Ectodermal cell (in vitro differentiated cells): ENCODE data around the gene AGPAT3.
A peak's percentile ranks its signal among the peaks of the same experiment; 100 is the strongest.

Source experiments
- H3K27ac ChIP-seq: 2 replicates; pipeline ENCODE4 v1.7.0; 2013; ENCODE audit warnings: mild to moderate bottlenecking, low read depth, low read length; ENCODE audit not compliant: insufficient read depth, poor library complexity, severe bottlenecking
- H3K27me3 ChIP-seq: 2 replicates; pipeline ENCODE4 v1.7.0; 2013; ENCODE audit warnings: mild to moderate bottlenecking, low read length; ENCODE audit not compliant: insufficient read depth, control insufficient read depth, poor library complexity, severe bottlenecking
- H3K36me3 ChIP-seq: one replicate; pipeline ENCODE4 v1.7.0; 2013; ENCODE audit warnings: low read length; ENCODE audit not compliant: control insufficient read depth, insufficient read depth
- H3K4me1 ChIP-seq: one replicate; pipeline ENCODE4 v1.7.0; 2013; ENCODE audit warnings: low read length; ENCODE audit not compliant: control insufficient read depth, insufficient read depth
- H3K4me3 ChIP-seq: 2 replicates; pipeline ENCODE4 v1.7.0; 2013; ENCODE audit warnings: low read depth, low read length, control low read depth; ENCODE audit not compliant: insufficient read depth
- H3K9me3 ChIP-seq: 2 replicates; pipeline ENCODE4 v1.7.0; 2013; ENCODE audit warnings: mild to moderate bottlenecking, low read length, moderate library complexity; ENCODE audit not compliant: control insufficient read depth
- WGBS, 2 experiments: methylation state at CpG; one replicate each; pipeline ENCODE4 v1.1.7; 2013; ENCODE audit warnings: missing lambda C conversion rate in 2 of 2; 5-methylcytosine and 5-hydroxymethylcytosine counted together

Gene AGPAT3

GRCh38 chr21:44018813-44019567 lies 154.0 kb downstream of the AGPAT3 start:
- Histone ChIP-seq H3K36me3 (no peaks in the 10 kb centered on the region), H3K4me3 (no peak overlapping the region), H3K9me3 (no peaks in the 10 kb centered on the region), H3K27me3 (no peaks in the 10 kb centered on the region), H3K27ac (no peak overlapping the region), H3K4me1 (peaks cover under 1% of the 10 kb centered on the region)
- 90 to 91% methylated on average over 10 of the region's 10 CpGs for WGBS, 2 experiments

GRCh38 chr21:44019568-44019958 lies 154.5 kb downstream of the AGPAT3 start:
- 95 to 97% methylated on average over 8 of the region's 8 CpGs for WGBS, 2 experiments
- Histone ChIP-seq H3K9me3 (no peaks in the 10 kb centered on the region), H3K27ac (no peak overlapping the region)

GRCh38 chr21:44020551-44020950 lies 155.5 kb downstream of the AGPAT3 start:
- Histone ChIP-seq H3K4me1 (peaks cover 9% of the 10 kb centered on the region), H3K9me3 (no peaks in the 10 kb centered on the region), H3K4me3 (no peak overlapping the region), H3K36me3 (no peaks in the 10 kb centered on the region), H3K27ac (no peak overlapping the region), H3K27me3 (no peaks in the 10 kb centered on the region)
- WGBS, 2 experiments = 81 to 85% methylated on average over 4 of the region's 4 CpGs

More at GRCh38 chr21:44019568-44019958, 154.5 kb downstream of the AGPAT3 start:
- no peaks in the 10 kb centered on the region for H3K27me3 ChIP-seq
- no peaks in the 10 kb centered on the region for H3K4me1 ChIP-seq
- no peak overlapping the region for H3K4me3 ChIP-seq
- no peaks in the 10 kb centered on the region for H3K36me3 ChIP-seq

GRCh38 chr21:44021064-44021463 lies 156.0 kb downstream of the AGPAT3 start:
- no peaks in the 10 kb centered on the region for H3K36me3 ChIP-seq
- peaks cover 14% of the 10 kb centered on the region for H3K4me1 ChIP-seq
- H3K9me3 ChIP-seq = no peaks in the 10 kb centered on the region
- no peak overlapping the region for H3K4me3 ChIP-seq
- H3K27me3 ChIP-seq = no peaks in the 10 kb centered on the region
- 88 to 94% methylated on average over 1 of the region's 1 CpG for WGBS, 2 experiments
- H3K27ac ChIP-seq = no peak overlapping the region

GRCh38 chr21:44024257-44024656 lies 159.2 kb downstream of the AGPAT3 start:
- Histone ChIP-seq H3K27ac (no peak overlapping the region), H3K36me3 (no peaks in the 10 kb centered on the region), H3K4me3 (no peak overlapping the region), H3K4me1 (peaks cover 14% of the 10 kb centered on the region), H3K27me3 (no peaks in the 10 kb centered on the region), H3K9me3 (no peaks in the 10 kb centered on the region)
- 87 to 94% methylated on average over 1 of the region's 1 CpG for WGBS, 2 experiments

GRCh38 chr21:44024887-44025353 lies 159.9 kb downstream of the AGPAT3 start:
- Histone ChIP-seq H3K27ac (peak overlapping the region; percentile 26), H3K4me1 (peaks cover 14% of the 10 kb centered on the region), H3K4me3 (no peak overlapping the region), H3K27me3 (no peaks in the 10 kb centered on the region), H3K36me3 (no peaks in the 10 kb centered on the region), H3K9me3 (no peaks in the 10 kb centered on the region)
- WGBS, 2 experiments = 69 to 74% methylated on average over 8 of the region's 8 CpGs

- no peaks in the 10 kb centered on the region for H3K36me3 ChIP-seq
- no peaks in the 10 kb centered on the region for H3K9me3 ChIP-seq
- H3K4me3 ChIP-seq = no peak overlapping the region
- WGBS, 2 experiments = 96 to 97% methylated on average over 6 to 8 of the region's 8 CpGs
- H3K27me3 ChIP-seq = no peaks in the 10 kb centered on the region
- peaks cover 14% of the 10 kb centered on the region for H3K4me1 ChIP-seq
- no peak overlapping the region for H3K27ac ChIP-seq
Observed at GRCh38 chr21:44027607-44028286, 162.7 kb downstream of the AGPAT3 start.

- Histone ChIP-seq H3K4me3 (no peak overlapping the region), H3K27ac (no peak overlapping the region), H3K27me3 (no peaks in the 10 kb centered on the region), H3K4me1 (peaks cover 14% of the 10 kb centered on the region), H3K9me3 (no peaks in the 10 kb centered on the region), H3K36me3 (no peaks in the 10 kb centered on the region)
- 96 to 97% methylated on average over 6 of the region's 6 CpGs for WGBS, 2 experiments
Observed at GRCh38 chr21:44028287-44028659, 163.2 kb downstream of the AGPAT3 start.

GRCh38 chr21:44029460-44030087 lies 164.6 kb downstream of the AGPAT3 start:
- WGBS, 2 experiments = 93 to 96% methylated on average over 6 of the region's 6 CpGs

GRCh38 chr21:44035244-44035643 lies 170.2 kb downstream of the AGPAT3 start:
- Histone ChIP-seq H3K4me3 (no peak overlapping the region), H3K9me3 (no peaks in the 10 kb centered on the region), H3K27ac (no peak overlapping the region), H3K36me3 (peaks cover 17% of the 10 kb centered on the region), H3K4me1 (no peaks in the 10 kb centered on the region), H3K27me3 (no peaks in the 10 kb centered on the region)
- 95 to 96% methylated on average over 4 of the region's 4 CpGs for WGBS, 2 experiments

More at GRCh38 chr21:44029460-44030087, 164.6 kb downstream of the AGPAT3 start:
- H3K9me3 ChIP-seq = no peaks in the 10 kb centered on the region
- H3K4me3 ChIP-seq = no peak overlapping the region
- no peaks in the 10 kb centered on the region for H3K27me3 ChIP-seq
- no peak overlapping the region for H3K27ac ChIP-seq
- H3K4me1 ChIP-seq = peaks cover 14% of the 10 kb centered on the region
- H3K36me3 ChIP-seq = peaks cover under 1% of the 10 kb centered on the region
